Stomach (tissue), 4 donors: ENCODE results near the gene SCRG1.

Experiments
- POLR2A ChIP-seq, 4 donors: fragments of 450-650 bp; IDR thresholded peaks; one replicate each; pipeline ENCODE4 v1.6.1; 2016; ENCODE audit warnings: antibody characterized with exemption in 4 of 4, control low read depth in 2 of 4, mild to moderate bottlenecking in 1 of 4, moderate library complexity in 1 of 4
- POLR2AphosphoS5 ChIP-seq, 3 donors: sonication (generic); formaldehyde crosslinking; IDR thresholded peaks; one replicate each; pipeline ENCODE4 v1.6.1; 2016; ENCODE audit warnings: antibody characterized with exemption in 3 of 3
- TF ChIP-seq, protein P1 (sequence below), 7 experiments: fragments of 450-650 bp in 4 of 7; fragments of 200-600 bp in 3 of 7; sonication (generic) in 3 of 7; IDR thresholded peaks; one replicate each; pipeline ENCODE4 v1.5.1; 2016 to 2019; ENCODE audit warnings: antibody characterized with exemption in 7 of 7, control low read depth in 2 of 7, mild to moderate bottlenecking in 1 of 7

DNA sequence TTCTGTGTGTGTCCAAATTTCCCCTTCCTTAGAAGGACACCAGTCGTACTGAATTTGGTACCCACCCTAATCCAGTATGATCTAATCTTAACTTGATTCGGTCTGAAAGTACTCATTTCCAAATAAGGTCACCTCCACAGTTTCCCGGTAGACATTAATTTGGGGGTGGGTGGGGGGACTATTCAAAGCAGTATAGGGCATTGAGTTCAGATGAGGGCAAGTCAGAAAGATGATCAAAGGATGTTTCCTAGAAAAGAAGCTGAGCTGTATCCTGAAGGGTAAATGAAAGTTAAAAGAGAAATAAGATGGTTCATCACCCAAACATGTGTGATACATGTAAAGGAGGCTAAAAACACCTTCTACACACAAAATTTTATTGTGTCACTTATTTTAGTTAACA lies 42.0 kb upstream of the SCRG1 start:
- TF ChIP-seq, protein P1, sequence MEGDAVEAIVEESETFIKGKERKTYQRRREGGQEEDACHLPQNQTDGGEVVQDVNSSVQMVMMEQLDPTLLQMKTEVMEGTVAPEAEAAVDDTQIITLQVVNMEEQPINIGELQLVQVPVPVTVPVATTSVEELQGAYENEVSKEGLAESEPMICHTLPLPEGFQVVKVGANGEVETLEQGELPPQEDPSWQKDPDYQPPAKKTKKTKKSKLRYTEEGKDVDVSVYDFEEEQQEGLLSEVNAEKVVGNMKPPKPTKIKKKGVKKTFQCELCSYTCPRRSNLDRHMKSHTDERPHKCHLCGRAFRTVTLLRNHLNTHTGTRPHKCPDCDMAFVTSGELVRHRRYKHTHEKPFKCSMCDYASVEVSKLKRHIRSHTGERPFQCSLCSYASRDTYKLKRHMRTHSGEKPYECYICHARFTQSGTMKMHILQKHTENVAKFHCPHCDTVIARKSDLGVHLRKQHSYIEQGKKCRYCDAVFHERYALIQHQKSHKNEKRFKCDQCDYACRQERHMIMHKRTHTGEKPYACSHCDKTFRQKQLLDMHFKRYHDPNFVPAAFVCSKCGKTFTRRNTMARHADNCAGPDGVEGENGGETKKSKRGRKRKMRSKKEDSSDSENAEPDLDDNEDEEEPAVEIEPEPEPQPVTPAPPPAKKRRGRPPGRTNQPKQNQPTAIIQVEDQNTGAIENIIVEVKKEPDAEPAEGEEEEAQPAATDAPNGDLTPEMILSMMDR (IDR thresholded peaks at IDR 0.05): no peak
- no peak for TF ChIP-seq POLR2AphosphoS5 (IDR thresholded peaks at IDR 0.05)
- no peak for TF ChIP-seq POLR2A (IDR thresholded peaks at IDR 0.05)
